Stimulated activated CD8-positive, alpha-beta memory T cell treated with anti-CD3 and anti-CD28 coated beads, Interleukin-4, amount 100 ng/mL, for 24 hours (primary cell): Measurements from ENCODE around the gene RAB20.

Experiments
- DNase-seq: peaks from one replicate; pipeline ENCODE4 v3.0.0-alpha.2; 2020; ENCODE audit warnings: low read depth

The RAB20 gene

GRCh38 chr13:110529522-110530311 is 31.8 kb downstream of the RAB20 start:
- no peak for DNase-seq

DNA sequence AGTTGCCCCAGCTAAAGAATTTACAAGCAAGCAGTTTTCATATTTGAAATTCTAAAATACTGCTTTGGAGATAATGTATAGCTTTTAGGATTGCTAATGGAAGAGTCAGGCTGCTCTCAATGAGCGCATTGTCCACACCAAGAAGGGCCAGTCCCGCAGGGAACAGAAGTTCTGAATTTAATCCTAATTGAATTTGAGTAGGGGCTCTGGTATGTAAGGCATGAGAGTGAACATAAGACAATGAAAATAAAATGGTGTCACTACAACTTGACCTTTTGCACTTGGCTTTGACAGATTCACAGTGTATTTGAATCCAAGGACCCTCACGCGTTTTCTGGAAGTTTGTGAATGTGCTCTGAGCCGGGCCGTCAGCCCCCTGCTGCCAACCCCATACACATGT is 32.6 kb downstream of the RAB20 start:
- no peak for DNase-seq

GRCh38 chr13:110528371-110528770 is 33.2 kb downstream of the RAB20 start:
- no peak for DNase-seq

- no peak for DNase-seq
These were observed 35.9 kb downstream of the RAB20 start for GRCh38 chr13:110525328-110526319.

DNA sequence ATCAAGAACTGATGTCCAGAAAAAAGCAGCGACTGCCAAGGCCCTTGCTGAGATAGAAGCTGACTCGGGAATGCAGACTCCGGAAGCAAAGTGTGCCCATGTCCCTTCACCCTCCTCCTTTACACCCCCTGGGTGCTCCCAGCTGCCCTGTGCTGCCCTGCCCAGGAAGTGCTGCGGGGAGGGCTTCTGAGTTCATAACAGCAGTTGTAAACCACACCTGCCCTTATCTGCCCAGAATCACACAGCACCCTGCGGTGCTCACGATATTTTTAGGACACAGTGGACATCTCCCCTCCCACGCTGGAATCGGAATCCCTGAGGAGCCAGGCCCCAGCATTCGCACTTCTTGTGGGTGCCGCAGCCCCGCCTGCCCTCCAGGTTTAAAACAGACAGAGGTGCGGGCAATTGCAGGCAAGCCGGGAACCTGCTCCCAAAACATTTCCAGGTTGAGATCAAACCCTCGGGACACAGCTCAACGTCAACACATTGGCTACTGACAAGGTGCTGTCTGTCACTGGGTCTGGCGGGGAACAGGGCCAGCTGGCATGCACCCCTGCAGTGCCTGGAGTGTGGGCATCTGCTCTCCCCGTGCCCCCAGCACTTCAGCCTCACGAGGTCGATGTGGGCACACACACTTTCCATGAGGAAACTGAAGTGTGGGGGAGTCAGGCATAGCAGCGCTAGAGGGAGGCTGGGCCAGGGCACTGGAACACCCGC is 36.8 kb downstream of the RAB20 start:
- DNase-seq = no peak

DNA sequence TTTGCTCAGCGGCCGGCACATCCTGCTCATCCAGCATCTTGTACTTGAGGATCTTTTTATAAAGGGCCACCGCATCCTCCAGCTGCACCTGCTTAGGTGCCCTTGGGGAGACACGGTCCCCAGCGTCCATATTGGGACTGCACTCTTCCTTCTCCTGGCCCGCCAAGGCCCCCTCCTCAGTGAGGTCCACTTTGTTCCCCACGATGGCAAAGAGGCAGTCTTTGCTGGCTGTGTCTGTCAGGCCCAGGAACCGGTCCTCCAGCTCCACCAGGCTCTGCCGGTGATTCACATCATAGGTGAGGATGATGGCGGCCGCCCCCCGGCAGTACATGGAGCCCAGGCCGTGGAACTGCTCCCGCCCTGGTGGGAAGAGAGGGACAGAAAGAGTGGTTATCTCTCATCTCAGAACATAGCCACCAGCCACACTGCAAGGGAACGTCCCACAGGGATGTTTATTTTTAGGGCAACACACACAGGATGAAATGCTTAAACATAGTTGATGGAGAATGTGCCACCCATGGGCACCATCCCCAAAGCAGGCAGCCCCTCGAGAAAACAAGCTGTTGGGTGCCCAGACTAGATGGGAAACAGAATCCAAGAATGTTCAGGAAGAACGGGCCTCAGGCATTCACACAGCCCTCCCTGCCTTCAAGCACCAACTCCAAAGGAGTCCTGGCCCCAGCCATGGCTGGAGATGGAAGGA is 37.5 kb downstream of the RAB20 start:
- DNase-seq = no peak

DNA sequence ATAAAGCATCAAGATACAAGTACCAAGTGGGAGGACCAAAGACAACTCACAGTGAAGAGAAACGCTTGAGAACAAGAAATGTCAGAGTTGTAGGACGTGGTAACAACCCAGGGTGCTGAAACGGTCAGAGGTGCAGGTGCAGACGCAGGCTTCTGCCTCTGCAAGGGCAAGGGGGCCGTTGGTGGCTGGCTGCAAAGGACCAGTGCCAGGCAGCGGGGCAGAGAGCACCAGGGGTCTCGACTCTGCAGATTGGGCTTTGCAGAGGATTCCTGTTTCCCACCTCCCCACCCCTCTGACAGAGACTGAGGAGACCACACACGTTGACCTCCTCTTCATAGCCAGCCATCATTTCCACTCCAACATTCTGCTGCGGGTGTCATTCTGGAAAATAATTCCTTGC is 38.3 kb downstream of the RAB20 start:
- DNase-seq = no peak

DNA sequence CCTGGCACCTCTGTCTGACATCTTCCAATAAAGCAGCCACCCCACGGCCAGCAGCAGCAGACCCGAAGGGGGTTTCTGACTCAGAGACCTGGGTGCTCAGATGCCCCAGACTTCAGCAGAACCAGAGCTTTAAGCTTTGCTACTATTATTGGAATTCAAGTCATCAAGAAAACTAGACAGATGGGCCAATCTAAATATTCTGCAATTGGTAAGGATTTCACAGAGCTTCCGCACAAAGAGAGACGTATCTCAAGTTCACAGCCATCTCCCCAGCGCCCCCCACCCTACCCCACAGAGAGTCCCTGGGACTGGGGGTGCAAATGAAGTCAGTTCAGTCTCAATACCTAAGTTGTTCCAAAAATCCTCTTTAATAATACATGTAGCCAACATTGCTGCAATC is 38.8 kb downstream of the RAB20 start:
- no peak for DNase-seq

- no peak for DNase-seq
These were observed 39.6 kb downstream of the RAB20 start for GRCh38 chr13:110521946-110522345.

- no peak for DNase-seq
These were observed 40.2 kb downstream of the RAB20 start for GRCh38 chr13:110521296-110521680.

GRCh38 chr13:110520431-110521295 is 40.9 kb downstream of the RAB20 start:
- DNase-seq = no peak

- no peak for DNase-seq
These were observed 42.0 kb downstream of the RAB20 start for GRCh38 chr13:110519506-110519905.

DNA sequence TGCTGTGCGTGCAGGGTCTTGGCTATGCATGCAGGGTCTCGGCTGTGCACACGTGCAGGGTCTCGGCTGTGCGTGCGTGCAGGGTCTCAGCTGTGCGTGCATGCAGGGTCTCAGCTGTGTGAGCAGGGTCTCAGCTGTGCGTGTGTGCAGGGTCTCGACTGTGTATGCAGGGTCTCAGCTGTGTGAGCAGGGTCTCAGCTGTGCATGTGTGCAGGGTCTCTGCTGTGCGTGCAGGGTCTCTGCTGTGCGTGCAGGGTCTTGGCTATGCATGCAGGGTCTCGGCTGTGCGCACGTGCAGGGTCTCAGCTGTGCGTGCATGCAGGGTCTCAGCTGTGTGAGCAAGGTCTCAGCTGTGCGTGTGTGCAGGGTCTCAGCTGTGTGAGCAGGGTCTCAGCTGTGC is 42.5 kb downstream of the RAB20 start:
- no peak for DNase-seq

GRCh38 chr13:110518571-110518970 is 43.0 kb downstream of the RAB20 start:
- no peak for DNase-seq

- no peak for DNase-seq
These were observed 43.3 kb downstream of the RAB20 start for GRCh38 chr13:110518226-110518525.

DNA sequence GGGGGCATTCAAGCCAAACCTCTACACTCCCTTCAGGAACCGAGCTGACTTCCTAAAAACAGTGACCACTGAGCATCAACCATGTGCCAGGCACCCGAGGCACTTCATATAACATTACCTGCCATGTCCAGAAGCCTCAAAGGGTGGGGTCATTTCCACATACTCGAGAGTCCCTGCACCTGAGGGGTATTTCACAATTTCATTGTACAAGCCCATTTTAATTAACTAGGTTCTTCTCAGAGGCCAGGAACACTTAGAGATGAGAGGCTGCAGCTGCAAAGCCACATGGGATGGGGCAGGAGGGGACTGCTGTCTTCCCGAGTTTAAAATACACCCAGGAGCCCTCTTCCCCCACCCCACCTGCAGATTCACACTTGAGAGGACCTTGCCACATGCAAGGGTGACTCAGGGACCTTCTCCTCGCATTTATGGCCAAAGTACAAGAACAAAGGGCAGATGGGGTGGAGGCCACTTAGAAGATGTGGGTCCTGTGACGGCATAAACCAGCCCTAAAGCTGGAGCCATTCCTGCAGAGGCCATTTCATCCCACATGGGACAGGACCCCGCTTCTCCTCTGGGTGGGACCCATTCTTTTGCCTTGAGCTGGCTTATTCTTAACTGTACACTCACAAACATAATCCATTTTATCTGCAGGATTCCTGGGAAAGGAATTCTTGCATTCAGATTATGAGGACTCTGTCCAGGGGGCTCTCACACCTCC is 43.9 kb downstream of the RAB20 start:
- DNase-seq = no peak

GRCh38 chr13:110516500-110516899 is 45.0 kb downstream of the RAB20 start:
- no peak for DNase-seq

DNA sequence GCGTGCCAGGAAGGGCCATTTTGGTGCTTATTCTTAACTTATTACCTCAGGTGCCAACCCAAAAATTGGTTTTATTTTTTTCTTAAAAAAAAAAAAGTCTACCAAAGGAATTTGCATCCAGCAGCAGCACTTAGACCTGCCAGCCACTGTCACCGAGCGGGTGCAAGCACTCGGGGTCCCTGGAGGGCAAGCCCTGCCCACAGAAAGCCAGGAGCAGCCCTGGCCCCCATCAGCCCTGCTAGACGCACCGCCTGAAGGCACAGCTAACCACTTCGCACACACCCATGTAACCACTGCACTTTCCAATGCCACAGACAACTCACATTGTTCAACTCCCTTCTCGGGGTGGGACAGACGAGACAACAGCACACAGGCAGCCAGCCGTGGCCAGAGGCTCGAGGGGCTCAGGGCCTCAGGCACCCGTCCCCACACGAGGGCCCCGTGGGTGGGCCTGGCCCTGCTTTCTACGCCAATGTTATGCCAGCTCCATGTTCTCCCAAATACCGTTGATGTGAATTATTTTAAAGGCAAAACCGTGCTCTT is 49.3 kb downstream of the RAB20 start:
- no peak for DNase-seq

DNA sequence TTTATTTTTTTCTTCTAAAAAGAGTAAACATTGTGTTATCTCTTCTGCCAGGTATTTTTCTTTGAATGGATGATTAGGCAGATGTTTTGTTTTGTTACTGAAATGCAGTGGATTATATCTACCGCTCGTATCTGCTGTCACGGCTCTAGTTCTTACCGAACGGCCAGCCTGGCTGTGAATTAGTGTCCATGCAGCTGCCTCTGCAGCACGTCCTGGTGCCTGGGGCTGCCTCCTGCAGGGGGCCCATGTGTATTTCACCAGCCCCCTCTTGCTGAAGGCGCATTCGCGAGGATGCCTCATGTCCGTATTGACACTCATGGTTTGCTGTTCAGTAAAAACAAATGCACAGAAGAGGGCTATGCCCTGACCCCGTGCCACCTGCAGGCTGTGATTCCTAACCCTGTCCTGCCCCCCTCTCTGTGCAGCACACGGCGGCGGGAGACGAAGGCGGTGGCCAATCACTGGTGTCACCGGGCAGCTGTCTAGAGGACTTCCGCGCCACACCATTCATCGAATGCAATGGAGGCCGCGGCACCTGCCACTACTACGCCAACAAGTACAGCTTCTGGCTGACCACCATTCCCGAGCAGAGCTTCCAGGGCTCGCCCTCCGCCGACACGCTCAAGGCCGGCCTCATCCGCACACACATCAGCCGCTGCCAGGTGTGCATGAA is 49.9 kb downstream of the RAB20 start:
- DNase-seq = no peak
